Measurements from ENCODE around the gene MRPL23.

MRPL23 gene

GRCh38 chr11:1921574-1922141, 25.5 kb upstream of the MRPL23 start:
- no peak for DNase-seq

- DNase-seq, result no peak
Measured at GRCh38 chr11:1922481-1923081, 24.6 kb upstream of the MRPL23 start.

GRCh38 chr11:1923201-1923956, 23.8 kb upstream of the MRPL23 start:
- DNase-seq, result no peak

- DNase-seq, result no peak
Measured at GRCh38 chr11:1924181-1924580, 23.0 kb upstream of the MRPL23 start.

GRCh38 chr11:1924646-1925372, 22.3 kb upstream of the MRPL23 start:
- no peak for DNase-seq

GRCh38 chr11:1925373-1926155, 21.6 kb upstream of the MRPL23 start:
- no peak for DNase-seq

- DNase-seq, result no peak
Measured at GRCh38 chr11:1926156-1927025, 20.7 kb upstream of the MRPL23 start.

GRCh38 chr11:1927026-1927847, 19.9 kb upstream of the MRPL23 start:
- no peak for DNase-seq

GRCh38 chr11:1927848-1928469, 19.2 kb upstream of the MRPL23 start:
- DNase-seq, result no peak

- no peak for DNase-seq
Measured at GRCh38 chr11:1928470-1928890, 18.7 kb upstream of the MRPL23 start.

GRCh38 chr11:1928891-1929541, 18.1 kb upstream of the MRPL23 start:
- DNase-seq, result no peak

GRCh38 chr11:1929621-1930461, 17.3 kb upstream of the MRPL23 start:
- no peak for DNase-seq

- no peak for DNase-seq
Measured at GRCh38 chr11:1930462-1930830, 16.7 kb upstream of the MRPL23 start.

GRCh38 chr11:1931341-1932104, 15.6 kb upstream of the MRPL23 start:
- no peak for DNase-seq

- DNase-seq, result no peak
Measured at GRCh38 chr11:1932105-1932480, 15.0 kb upstream of the MRPL23 start.

- no peak for DNase-seq
Measured at GRCh38 chr11:1932681-1933080, 14.5 kb upstream of the MRPL23 start.

GRCh38 chr11:1933416-1934334, 13.5 kb upstream of the MRPL23 start:
- no peak for DNase-seq

All from activated CD4-positive, alpha-beta T cell treated with anti-CD3 and anti-CD28 coated beads for 4 hours (primary cell).